GM19023 (cell line): ENCODE data around the gene TMEM273.

Experiments
- ATAC-seq: cut with Tn5 transposase; IDR thresholded peaks from one replicate; pipeline ENCODE4 v1.9.1; 2021; ENCODE audit warnings: mild to moderate bottlenecking, moderate library complexity; ENCODE audit not compliant: unreplicated experiment

TMEM273 gene

DNA sequence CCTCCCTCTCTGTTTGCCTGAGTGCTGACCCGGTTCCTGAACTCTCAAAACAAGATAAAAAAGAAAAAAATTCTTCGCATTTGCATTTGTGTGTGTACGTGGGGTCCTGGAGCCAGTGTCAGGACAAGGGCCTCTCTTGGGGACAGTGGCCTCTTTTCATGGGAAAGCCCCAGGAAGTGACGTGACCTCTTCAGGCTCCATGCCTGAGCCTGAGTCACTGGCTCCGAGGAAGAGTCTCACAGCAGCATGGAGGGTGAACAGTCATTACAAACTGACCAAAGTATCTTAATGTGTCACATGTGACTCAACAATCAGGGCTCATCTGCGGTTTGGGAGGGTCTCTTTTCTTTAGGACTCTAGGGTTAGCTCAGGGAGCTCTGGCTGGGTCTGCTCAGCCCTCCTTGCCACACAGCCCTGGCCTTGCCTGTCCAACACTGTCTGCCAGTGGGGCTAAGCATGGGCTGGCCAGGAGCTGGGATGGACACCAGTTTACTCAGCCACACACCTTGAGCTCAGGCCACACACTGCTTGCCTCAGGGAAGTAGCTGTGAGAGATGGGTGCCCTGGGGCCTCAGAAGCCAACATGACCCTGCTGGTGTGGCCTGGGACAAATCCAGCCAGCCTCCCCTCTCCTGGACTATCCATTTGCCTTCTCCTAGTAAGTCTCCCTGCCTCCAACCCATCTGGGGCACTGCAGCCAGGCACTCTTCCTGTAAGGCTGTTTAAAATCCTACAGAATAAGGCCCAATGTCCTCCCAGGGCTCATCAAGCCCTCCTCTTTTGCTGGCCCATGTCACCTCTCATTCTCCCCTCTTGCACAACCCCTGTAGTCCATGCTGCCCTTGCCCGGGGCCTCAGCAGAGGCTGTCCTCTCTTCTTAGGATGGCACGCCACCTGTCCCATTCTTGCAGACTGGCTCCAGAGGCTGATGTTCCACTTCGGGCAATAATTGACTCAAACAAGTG is 10.5 kb downstream of the TMEM273 start:
- ATAC-seq: peak; percentile 86

- ATAC-seq: peak; percentile 10
Observed at GRCh38 chr10:49176310-49177268, 11.6 kb downstream of the TMEM273 start.

GRCh38 chr10:49175587-49176309 is 12.4 kb downstream of the TMEM273 start:
- ATAC-seq: no peak

DNA sequence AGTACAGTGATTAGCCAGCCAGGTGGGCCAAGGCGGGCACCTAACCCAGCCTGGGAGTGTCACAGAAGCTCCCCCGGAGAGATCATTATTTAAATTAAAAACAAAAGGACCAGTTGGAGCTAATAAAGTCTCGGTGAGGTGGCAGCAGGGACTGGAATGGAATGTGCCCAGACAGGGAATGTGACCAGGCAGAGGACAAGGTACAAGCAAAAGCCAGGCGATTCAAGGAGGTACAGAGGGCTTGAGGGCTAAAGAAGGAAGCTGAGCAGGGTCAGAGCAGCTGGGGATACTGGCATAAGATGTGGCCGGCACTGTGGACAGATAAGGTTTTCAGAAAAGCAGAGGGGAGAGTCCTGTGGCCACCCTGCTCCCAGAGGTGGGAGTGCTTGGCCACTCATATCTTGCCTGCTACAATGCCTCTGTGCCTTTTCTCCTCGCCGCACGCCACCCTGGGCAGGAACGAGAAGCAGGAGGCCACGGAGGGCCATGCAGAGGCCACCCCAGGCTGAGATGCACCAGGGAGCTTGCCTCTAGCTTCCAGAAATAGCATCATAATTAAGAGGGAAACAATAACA is 13.2 kb downstream of the TMEM273 start:
- ATAC-seq: no peak

- no peak for ATAC-seq
Observed at GRCh38 chr10:49174261-49174925, 13.8 kb downstream of the TMEM273 start.

DNA sequence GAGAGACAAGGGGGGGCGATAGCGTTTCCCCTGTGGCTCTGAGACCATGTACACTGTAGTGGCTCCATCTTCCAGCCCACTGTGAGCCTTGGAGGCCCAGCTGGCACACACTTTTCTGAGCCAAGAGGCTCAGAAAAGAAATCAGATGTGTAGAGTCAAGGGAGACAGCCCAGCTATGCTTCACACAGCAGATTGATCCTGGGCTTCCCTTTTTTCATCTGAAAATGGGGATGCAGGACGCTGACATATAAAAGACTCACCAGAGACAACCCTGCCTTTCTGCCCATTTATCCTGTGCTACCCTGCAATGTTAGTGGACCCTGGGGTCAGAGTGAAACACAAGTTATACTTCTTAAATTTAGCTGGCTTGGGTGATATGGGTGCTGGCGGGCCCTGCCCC is 14.3 kb downstream of the TMEM273 start:
- no peak for ATAC-seq

- ATAC-seq: no peak
Observed at GRCh38 chr10:49173201-49173772, 14.9 kb downstream of the TMEM273 start.

- ATAC-seq: no peak
Observed at GRCh38 chr10:49172777-49173132, 15.4 kb downstream of the TMEM273 start.

- no peak for ATAC-seq
Observed at GRCh38 chr10:49172061-49172776, 16.0 kb downstream of the TMEM273 start.

- no peak for ATAC-seq
Observed at GRCh38 chr10:49171326-49172060, 16.7 kb downstream of the TMEM273 start.

DNA sequence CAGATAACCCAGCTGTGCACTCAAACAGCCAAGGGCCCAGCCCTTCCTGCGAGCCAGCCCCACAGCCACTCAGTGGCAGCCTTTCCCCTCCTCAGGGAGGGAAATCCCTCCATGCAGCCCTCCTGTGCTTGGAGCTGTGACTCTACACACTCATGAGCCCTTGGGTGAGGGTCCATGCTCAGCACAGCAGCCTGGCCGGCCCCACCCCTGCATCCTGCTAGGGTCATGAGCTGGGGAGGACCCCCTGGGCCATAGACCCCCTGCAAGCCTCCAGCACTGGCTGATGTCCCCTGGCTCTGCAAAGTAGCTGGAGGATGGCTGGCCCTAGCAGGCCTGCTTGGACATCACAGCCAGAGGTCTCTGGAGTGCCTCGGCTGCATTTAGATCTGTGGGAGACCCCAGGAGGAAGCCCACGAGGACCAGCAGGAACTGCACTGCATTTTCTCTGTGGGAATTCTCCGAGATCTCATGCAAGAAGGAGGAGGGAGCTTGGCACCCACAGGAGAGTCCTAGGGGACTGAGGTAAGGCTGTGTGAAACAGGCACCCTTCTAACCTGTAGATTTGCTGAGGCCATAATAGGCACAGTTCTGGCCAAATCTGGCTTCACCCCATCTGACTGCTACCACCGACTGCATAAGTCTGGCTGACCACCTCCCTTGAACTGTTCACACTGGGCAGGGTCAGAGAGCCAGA is 17.4 kb downstream of the TMEM273 start:
- ATAC-seq: no peak

- ATAC-seq: no peak
Observed at GRCh38 chr10:49169776-49170175, 18.4 kb downstream of the TMEM273 start.

DNA sequence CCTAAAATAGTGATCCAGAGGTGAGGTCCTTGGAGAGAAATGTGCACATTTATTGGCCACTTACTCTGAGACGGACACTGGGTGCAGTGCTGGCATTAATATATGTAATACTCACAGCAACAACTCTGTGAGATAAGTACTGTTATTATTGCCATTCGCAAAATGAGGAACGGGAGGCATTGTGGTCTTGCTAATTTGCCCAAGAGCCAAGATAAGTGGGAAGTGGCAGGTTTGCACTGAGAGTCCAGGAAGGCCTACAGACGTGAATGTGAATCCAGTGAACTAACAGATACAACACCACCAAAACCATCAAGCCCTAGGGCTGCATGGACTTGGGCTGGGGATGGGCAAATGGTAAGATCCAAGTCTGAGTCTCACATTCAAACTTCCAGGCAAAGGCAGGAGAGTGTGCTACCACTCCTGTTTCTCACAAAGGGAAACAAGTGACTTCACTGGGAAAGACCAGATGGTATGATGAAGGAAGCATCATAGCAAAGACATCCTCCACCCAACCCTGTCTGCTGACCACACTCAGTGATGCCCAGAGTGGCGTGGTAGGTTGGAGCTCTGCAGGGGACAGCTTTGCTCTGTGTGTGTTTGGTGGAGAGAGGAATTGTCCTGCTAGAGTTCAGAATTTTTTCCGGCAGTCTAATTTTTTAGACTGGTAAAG is 19.2 kb downstream of the TMEM273 start:
- no peak for ATAC-seq

DNA sequence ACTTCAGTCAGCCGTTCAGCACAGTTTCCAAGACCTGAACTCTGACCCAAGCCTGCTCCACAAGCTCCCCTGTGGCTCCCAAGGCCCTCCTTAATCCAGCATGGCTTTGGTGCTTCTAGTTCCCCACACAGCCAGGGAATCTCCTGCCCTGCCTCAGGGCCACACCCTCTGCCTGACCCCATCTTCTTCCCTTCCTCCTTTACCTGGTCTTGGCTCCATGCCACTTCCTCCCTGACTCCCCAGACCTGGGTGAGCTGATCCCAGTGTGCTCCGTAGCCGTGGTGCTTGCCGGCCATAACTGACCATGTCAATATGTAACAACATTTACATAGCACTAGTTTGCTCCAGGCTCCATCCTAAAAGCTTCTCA is 20.0 kb downstream of the TMEM273 start:
- ATAC-seq: no peak

DNA sequence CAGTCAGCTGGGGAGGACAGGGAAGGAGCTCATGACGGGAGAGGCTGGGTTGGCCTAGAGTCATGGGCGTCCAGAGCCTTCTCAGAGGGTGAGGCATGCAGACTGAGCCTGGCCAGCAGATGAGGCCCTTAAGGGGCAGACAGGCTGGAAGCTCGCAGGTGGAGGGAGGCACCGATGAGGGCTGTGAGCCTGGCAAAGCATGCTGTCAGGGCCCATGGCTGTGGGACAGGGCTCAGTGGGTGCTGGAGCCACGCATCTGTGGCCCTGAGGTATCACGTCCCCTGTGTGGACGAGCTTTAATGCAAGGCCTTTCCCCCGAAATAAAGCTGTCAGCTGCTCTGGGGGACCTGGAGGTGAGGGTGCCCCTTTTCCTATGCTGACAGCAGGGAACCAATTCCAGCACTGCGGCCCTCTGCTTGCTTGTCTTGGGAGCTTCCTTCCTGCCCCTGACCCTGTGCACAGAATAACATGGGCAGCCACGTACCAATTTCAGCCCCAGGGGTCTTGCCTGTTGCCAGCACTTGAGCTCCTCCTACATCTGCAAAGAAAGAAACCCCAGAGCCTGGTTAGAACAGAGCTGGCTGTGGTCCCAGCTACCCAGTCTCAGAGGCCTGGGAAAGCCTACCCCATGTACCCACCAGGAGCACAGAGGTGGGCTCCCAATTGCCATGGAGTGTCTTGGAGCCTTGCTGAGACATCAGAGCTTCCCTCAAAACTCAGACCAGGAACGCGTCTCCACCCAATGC is 20.6 kb downstream of the TMEM273 start:
- no peak for ATAC-seq
